HG03135 (cell line): Measurements from ENCODE around the gene ACBD4.

Experiments used
- ATAC-seq: cut with Tn5 transposase; IDR thresholded peaks from one replicate; pipeline ENCODE4 v1.9.1; 2021; ENCODE audit warnings: mild to moderate bottlenecking, moderate library complexity; ENCODE audit not compliant: unreplicated experiment

The ACBD4 gene

GRCh38 chr17:45149669-45150664 lies 14.5 kb downstream of the ACBD4 start:
- no peak for ATAC-seq

GRCh38 chr17:45150911-45151809 lies 15.7 kb downstream of the ACBD4 start:
- ATAC-seq: no peak

- ATAC-seq: no peak
These were observed 19.5 kb downstream of the ACBD4 start for GRCh38 chr17:45155029-45155428.

GRCh38 chr17:45155483-45155882 lies 20.0 kb downstream of the ACBD4 start:
- no peak for ATAC-seq

GRCh38 chr17:45156242-45156641 lies 20.8 kb downstream of the ACBD4 start:
- ATAC-seq: no peak

GRCh38 chr17:45160447-45161287 lies 25.2 kb downstream of the ACBD4 start:
- peak; percentile 26 for ATAC-seq

GRCh38 chr17:45161288-45162024 lies 26.0 kb downstream of the ACBD4 start, which contains the start of gene HEXIM2:
Gene HEXIM2 (plus strand): TSS chr17:45161875. CDS start chr17:45162794, 919 bp downstream.
- ATAC-seq: peak; percentile 87

GRCh38 chr17:45162025-45162687 lies 26.7 kb downstream of the ACBD4 start:
- no peak for ATAC-seq

GRCh38 chr17:45164734-45165269 lies 29.3 kb downstream of the ACBD4 start:
- no peak for ATAC-seq

GRCh38 chr17:45168991-45169752 lies 33.7 kb downstream of the ACBD4 start:
- no peak for ATAC-seq

- no peak for ATAC-seq
These were observed 34.9 kb downstream of the ACBD4 start for GRCh38 chr17:45170280-45170930.

GRCh38 chr17:45170931-45171337 lies 35.4 kb downstream of the ACBD4 start:
- ATAC-seq: no peak

- ATAC-seq: no peak
These were observed 36.1 kb downstream of the ACBD4 start for GRCh38 chr17:45171338-45172231.

GRCh38 chr17:45172232-45172540 lies 36.7 kb downstream of the ACBD4 start:
- ATAC-seq: no peak

- no peak for ATAC-seq
These were observed 37.2 kb downstream of the ACBD4 start for GRCh38 chr17:45172541-45173286.

- ATAC-seq: no peak
These were observed 40.2 kb downstream of the ACBD4 start for GRCh38 chr17:45175759-45176115.
